Smooth muscle cell (in vitro differentiated cells): ENCODE results near the gene PLBD2. TPM values are rescaled to one million over a fixed set of nuclear protein-coding genes. Genes with fewer than 3 reads are reported as not detected.

Source experiments
- DNase-seq: peaks from one replicate; lab custom pipeline; 2025; ENCODE audit not compliant: unreplicated experiment; lab: John Stamatoyannopoulos, UW
- H2AFZ ChIP-seq: fragments of 200-600 bp; sonication (generic); 2 replicates; pipeline ENCODE4 v1.6.0; 2016; ENCODE audit warnings: antibody characterized with exemption, low read depth, mild to moderate bottlenecking
- H3F3A ChIP-seq: fragments of 200-600 bp; sonication (generic); 2 replicates; pipeline ENCODE4 v1.6.0; 2017; ENCODE audit warnings: antibody characterized with exemption, low read depth
- H3K27ac ChIP-seq: fragments of 200-600 bp; sonication (generic); 2 replicates; pipeline ENCODE4 v1.5.1; 2016; ENCODE audit warnings: low read depth, mild to moderate bottlenecking
- H3K27me3 ChIP-seq: fragments of 200-600 bp; sonication (generic); 2 replicates; pipeline ENCODE4 v1.6.1; 2016; ENCODE audit warnings: low read depth, mild to moderate bottlenecking
- H3K36me3 ChIP-seq: fragments of 200-600 bp; sonication (generic); 2 replicates; pipeline ENCODE4 v1.5.1; 2016; ENCODE audit warnings: low read depth
- H3K4me1 ChIP-seq: fragments of 200-600 bp; sonication (generic); 2 replicates; pipeline ENCODE4 v1.5.1; 2016; ENCODE audit warnings: low read depth
- H3K4me2 ChIP-seq: fragments of 200-600 bp; sonication (generic); 2 replicates; pipeline ENCODE4 v1.6.0; 2016; ENCODE audit warnings: mild to moderate bottlenecking
- H3K4me3 ChIP-seq: fragments of 200-600 bp; sonication (generic); 2 replicates; pipeline ENCODE4 v1.5.1; 2016; ENCODE audit warnings: mild to moderate bottlenecking
- H3K79me2 ChIP-seq: fragments of 200-600 bp; sonication (generic); 2 replicates; pipeline ENCODE4 v1.6.0; 2016; ENCODE audit warnings: low read depth, mild to moderate bottlenecking
- H3K9ac ChIP-seq: fragments of 200-600 bp; sonication (generic); 2 replicates; pipeline ENCODE4 v1.6.0; 2016; ENCODE audit warnings: low read depth
- H3K9me3 ChIP-seq: fragments of 200-600 bp; sonication (generic); replicated peaks from 2 replicates; pipeline ENCODE4 v1.5.1; 2016; ENCODE audit warnings: low read depth
- H4K20me1 ChIP-seq: fragments of 200-600 bp; sonication (generic); 2 replicates; pipeline ENCODE4 v1.6.0; 2016; ENCODE audit warnings: low read depth
- CTCF ChIP-seq: fragments of 200-600 bp; sonication (generic); IDR thresholded peaks from 2 replicates; pipeline ENCODE4 v1.5.1; 2017; ENCODE audit warnings: borderline replicate concordance, mild to moderate bottlenecking, antibody characterized with exemption; ENCODE audit not compliant: insufficient read depth, poor library complexity, severe bottlenecking
- WGBS: methylation state at CpG from one replicate; pipeline ENCODE4 v1.1.7; 2016; ENCODE audit warnings: low lambda C conversion rate; 5-methylcytosine and 5-hydroxymethylcytosine counted together
- polyA plus RNA-seq: library from polyadenylated mRNA; unstranded; fragments of >200 nt; fragmentation: Nextera tagmentation; extraction: Ambion mirVana; gene quantifications from 2 replicates; pipeline ENCODE4 v1.2.1, GENCODE V29; 2016
- total RNA-seq: library from RNA; depleted of rRNA; stranded (reverse); fragments of >200 nt; gene quantifications from 2 replicates; pipeline ENCODE4 v1.2.3, GENCODE V29; 2014

The PLBD2 gene
- total and polyA plus RNA-seq, 2 experiments from 2014 or later, result 19.6 to 32.9 TPM

GRCh38 chr12:113435367-113435766 is 77.0 kb downstream of the PLBD2 start:
- WGBS, result 91% methylated on average over 5 of the region's 5 CpGs
- no peak for DNase-seq
- Histone ChIP-seq H2AFZ (no peak overlapping the region), H3K79me2 (no peaks in the 10 kb centered on the region), H3K9me3 (no peaks in the 10 kb centered on the region), H4K20me1 (no peaks in the 10 kb centered on the region), H3K4me1 (no peaks in the 10 kb centered on the region), H3K27me3 (peaks cover 7% of the 10 kb centered on the region), H3K4me3 (no peak overlapping the region), H3K9ac (no peak overlapping the region), H3K4me2 (no peak overlapping the region), H3K27ac (no peak overlapping the region), H3K36me3 (no peaks in the 10 kb centered on the region), H3F3A (no peaks in the 10 kb centered on the region)
- TF ChIP-seq CTCF, result no peak

GRCh38 chr12:113436586-113436985 is 78.2 kb downstream of the PLBD2 start:
- DNase-seq, result no peak

GRCh38 chr12:113436993-113437728 is 78.8 kb downstream of the PLBD2 start:
- H3K4me1 ChIP-seq, result no peaks in the 10 kb centered on the region
- no peaks in the 10 kb centered on the region for H3F3A ChIP-seq
- H3K27ac ChIP-seq, result no peak overlapping the region
- no peak for DNase-seq
- H3K9me3 ChIP-seq, result no peaks in the 10 kb centered on the region
- H4K20me1 ChIP-seq, result no peaks in the 10 kb centered on the region
- WGBS, result 83% methylated on average over 6 of the region's 6 CpGs
- no peak overlapping the region for H3K4me3 ChIP-seq
- TF ChIP-seq CTCF, result no peak
- H3K27me3 ChIP-seq, result peaks cover 13% of the 10 kb centered on the region
- H2AFZ ChIP-seq, result no peak overlapping the region
- H3K9ac ChIP-seq, result no peak overlapping the region
- H3K36me3 ChIP-seq, result no peaks in the 10 kb centered on the region
- no peak overlapping the region for H3K4me2 ChIP-seq
- H3K79me2 ChIP-seq, result no peaks in the 10 kb centered on the region

More at GRCh38 chr12:113436586-113436985, 78.2 kb downstream of the PLBD2 start:
- H4K20me1 ChIP-seq, result no peaks in the 10 kb centered on the region
- H3K79me2 ChIP-seq, result no peaks in the 10 kb centered on the region
- 89% methylated on average over 6 of the region's 6 CpGs for WGBS
- H2AFZ ChIP-seq, result no peak overlapping the region
- peaks cover 11% of the 10 kb centered on the region for H3K27me3 ChIP-seq
- no peaks in the 10 kb centered on the region for H3F3A ChIP-seq
- H3K4me2 ChIP-seq, result no peak overlapping the region
- H3K9me3 ChIP-seq, result no peaks in the 10 kb centered on the region
- H3K36me3 ChIP-seq, result no peaks in the 10 kb centered on the region
- H3K4me1 ChIP-seq, result no peaks in the 10 kb centered on the region
- TF ChIP-seq CTCF, result no peak
- H3K9ac ChIP-seq, result no peak overlapping the region
- no peak overlapping the region for H3K4me3 ChIP-seq
- no peak overlapping the region for H3K27ac ChIP-seq

- DNase-seq, result no peak
Measured at GRCh38 chr12:113437729-113438100, 79.3 kb downstream of the PLBD2 start.

More at GRCh38 chr12:113437729-113438100, 79.3 kb downstream of the PLBD2 start:
- peaks cover 13% of the 10 kb centered on the region for H3K27me3 ChIP-seq
- no peak for TF ChIP-seq CTCF
- no peaks in the 10 kb centered on the region for H3F3A ChIP-seq
- H3K4me2 ChIP-seq, result no peak overlapping the region
- H2AFZ ChIP-seq, result no peak overlapping the region
- no peaks in the 10 kb centered on the region for H3K4me1 ChIP-seq
- WGBS, result 85% methylated on average over 9 of the region's 9 CpGs
- no peak overlapping the region for H3K4me3 ChIP-seq
- H3K36me3 ChIP-seq, result no peaks in the 10 kb centered on the region
- H3K79me2 ChIP-seq, result no peaks in the 10 kb centered on the region
- H3K9me3 ChIP-seq, result no peaks in the 10 kb centered on the region
- no peaks in the 10 kb centered on the region for H4K20me1 ChIP-seq
- H3K27ac ChIP-seq, result no peak overlapping the region
- H3K9ac ChIP-seq, result no peak overlapping the region
